Inflammatory macrophage (primary cell): Measurements from ENCODE around the gene MED15.

ENCODE experiments used
- DNase-seq, 2 donors: peaks; one replicate each; pipeline ENCODE4 v3.0.0-alpha.2; 2020 to 2022

The MED15 gene

DNA sequence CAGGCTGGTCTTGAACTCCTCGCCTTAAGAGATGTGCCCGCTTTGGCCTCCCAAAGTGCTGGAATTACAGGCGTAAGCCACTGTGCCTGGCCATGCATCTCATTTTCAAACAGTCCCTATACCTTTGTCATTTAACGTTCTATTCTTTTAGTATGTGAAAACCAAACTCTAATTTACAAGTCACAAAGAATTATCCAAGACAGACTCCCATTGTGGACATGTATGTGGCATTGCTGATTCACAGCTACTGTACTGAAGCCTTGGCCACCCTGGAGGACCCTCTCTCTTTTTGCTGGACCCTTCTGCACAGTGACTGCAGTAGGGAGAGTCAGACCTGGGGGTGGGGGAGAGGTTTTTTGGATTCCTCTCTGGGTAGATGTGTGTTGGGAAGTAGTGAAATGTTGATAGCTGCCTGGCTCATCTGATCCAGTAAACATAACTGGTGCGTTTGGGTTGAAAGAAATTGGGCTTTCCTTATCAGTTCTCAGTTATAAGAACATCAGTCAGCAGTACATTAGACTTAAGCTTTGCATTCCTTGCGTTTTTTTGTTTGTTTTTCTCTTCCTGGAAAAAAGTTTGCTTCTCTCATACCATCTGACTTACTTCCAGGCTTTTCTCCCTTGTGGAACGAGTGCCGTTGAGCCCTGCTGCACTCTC is 65.9 kb downstream of the MED15 start:
- no peak for DNase-seq

DNA sequence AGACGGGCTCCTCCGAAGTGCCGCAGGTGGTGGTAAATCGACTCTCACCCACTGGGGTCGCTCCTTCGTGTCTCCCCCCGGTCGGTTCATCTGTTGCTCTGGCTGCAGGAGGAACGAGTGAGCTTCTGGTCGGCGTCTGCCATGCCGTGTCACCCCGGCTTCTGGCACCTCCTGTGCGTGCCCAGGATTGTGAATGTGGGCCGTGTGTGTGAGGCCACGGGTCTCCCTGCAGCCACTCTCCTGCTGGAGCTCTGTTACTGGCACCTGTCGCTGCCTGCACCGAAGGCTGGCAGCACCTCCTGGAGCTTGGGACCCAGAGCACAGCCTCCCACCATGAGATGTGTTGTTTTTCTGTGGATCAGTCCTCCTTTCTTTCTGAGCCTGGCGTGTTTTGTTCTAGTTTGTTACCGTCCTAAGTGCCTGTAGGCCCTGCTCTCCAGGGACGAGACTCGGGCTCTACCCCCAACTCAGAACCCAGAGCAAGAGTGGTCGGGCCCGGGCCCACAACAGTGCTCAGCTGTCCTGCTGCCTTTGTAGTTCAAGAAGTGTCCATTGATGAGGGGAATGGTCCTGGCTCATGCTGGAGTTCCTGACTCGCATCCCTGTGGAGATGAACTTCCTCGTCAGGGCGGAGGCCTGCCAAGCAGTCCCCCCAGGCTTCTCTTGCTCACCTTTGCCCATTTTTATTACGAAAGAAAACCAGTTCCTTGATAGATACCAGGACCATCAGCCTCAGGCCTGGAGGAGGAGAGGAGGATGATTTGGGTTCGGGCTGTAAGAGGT is 66.6 kb downstream of the MED15 start:
- DNase-seq = no peak

GRCh38 chr22:20574920-20575353 is 67.5 kb downstream of the MED15 start:
- no peak for DNase-seq

GRCh38 chr22:20575724-20576444 is 68.5 kb downstream of the MED15 start:
- no peak for DNase-seq

DNA sequence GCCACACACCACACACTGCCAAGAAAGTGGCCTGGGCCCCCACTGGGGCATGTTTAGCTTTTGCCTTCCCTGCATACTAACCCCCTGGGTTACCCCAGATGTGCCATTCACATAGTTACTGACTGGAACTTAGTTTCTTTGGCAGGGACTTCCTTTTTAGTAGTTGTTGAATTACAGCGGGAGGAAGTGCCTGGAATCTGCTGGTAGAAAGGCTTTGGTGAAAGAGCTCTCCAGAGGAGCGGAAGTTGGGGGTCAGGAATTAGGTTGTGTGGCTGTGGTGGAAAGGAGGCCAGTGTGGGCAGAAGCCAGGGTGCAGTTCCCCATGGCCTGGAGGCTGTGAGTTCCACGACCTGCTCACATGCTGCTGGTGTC is 69.0 kb downstream of the MED15 start:
- DNase-seq = peak; percentile 89 to 90

DNA sequence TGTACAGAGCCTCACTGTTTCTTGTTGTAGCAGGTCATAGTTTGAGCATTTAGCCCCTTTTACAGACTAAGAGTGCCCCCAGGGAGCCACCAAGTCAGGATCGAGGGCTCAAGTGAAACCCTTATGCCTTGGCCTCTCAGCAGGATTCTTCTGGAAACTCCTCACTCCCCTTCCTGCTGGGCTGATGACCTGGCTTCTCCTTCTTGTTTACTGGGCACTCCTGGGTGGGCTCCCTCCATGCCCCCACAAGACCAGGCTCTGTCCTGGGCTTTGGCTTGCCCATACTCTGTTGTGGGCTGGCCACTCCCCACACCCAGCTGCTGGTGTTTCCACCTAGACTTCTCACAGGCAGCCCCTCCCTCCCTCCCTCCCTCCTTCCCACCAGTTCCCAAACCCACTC is 69.6 kb downstream of the MED15 start:
- DNase-seq = no peak

DNA sequence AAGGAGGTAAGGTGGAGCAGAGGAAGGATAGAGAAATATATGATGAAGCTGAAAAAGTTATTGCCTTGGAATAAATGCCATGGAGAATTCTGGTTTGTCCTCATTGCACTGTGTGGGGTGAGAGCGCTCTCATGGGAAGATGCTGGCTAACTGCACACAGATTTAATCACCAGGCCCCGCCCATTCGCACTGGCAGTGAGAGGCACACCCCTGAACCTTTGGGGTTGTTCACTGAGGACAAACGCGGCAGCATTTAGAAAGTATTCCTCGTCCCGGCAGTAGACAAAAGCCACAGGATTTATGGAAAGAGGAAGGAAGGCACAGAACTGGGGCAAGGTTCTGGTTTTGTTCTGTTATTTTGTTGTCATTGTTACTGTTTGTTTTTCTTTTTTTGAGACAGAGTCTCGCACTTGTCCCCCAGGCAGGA is 70.2 kb downstream of the MED15 start:
- peak; percentile 40 to 60 for DNase-seq

DNA sequence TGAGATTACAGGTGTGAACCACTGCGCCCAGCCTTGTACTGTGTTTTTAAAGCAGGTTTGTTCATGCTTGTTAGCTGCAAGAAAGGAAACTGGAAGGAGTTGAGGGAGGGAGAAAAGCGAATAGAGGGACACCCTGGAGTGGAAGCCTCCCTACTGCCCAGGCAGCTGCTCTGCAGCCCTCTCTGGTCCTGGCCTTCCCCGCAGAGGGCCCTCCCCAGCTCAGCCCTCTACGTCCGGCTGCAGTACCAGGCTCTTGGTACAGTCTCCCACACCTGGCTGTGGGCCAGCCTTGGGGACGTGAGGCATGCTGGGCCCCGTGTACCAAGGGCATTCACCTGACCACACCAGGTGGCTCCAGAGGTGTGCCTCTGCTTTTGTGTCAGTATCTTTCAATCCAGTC is 70.8 kb downstream of the MED15 start:
- DNase-seq = no peak

GRCh38 chr22:20578707-20579106 is 71.3 kb downstream of the MED15 start:
- no peak for DNase-seq

GRCh38 chr22:20579273-20580120 is 72.1 kb downstream of the MED15 start:
- DNase-seq = no peak

DNA sequence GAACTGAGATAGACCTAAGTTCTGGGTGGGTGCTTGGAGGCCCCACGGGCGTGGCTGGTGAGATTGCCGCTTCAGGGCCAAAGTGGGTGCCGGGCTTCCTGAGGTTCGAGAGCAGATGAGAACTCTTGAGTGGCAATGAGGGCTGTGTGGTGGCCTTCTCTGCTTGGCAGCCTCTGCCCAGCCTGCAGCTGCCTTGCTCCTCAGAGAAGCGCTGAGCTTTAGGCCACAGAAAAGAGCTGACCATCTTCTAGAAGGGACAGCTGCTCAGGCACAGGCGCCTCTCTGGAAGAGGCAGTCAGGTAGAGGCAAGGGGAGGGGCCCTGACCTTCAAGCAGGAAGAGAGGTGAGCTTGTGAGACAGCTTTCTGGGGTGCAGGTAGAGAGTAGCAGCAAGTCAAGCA is 72.8 kb downstream of the MED15 start:
- no peak for DNase-seq

- no peak for DNase-seq
Observed at GRCh38 chr22:20580611-20581502, 73.4 kb downstream of the MED15 start.

DNA sequence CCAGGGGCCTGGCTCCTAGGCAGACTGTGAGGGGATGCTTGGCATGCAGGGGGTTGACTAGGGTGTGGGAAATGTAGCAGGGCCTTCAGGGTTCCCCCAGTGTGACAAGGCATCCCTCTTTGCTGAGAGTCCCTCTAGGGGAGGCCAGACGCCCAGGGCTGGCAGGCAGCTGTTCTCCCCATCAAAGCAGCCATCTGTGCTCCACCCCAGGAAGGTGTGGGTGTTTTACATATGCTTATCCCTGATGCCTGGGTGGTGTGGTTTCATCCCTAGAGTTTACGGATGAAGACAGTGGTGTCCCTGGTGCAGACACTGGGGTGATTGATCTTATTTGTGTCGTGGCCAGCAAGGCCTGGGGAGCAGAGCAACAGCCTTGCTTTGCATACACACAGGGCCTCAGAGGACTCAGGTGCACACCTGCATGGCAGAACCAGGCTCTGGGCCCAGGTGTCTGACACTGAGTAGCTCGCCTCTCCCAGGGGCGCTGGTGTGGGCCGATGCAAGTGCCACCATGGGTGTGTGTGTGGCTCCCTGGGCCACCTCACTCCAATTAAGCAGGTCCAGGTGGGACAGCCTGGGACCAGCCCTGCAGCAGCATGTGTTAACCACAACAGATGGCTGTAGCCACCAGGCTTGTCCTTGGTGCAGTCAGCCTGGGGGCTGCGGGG is 74.2 kb downstream of the MED15 start:
- DNase-seq = no peak

DNA sequence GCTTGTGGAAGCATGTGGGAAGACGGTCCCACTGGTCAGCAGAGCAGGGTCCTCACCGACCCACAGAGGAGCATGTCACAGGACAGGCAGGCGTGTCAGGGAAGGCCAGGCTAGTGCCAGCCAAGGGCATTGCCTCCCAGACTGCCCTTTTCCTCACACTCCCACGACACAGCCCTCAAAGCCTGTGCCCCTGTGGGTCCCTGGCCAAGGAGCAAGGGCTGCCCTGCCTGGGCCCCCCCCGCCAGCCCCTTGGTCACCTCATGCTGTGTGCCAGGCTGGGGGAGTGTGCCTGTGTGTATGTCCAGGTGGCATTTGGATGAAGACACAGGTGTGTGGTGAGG is 74.7 kb downstream of the MED15 start:
- DNase-seq = no peak

GRCh38 chr22:20582520-20583361 is 75.3 kb downstream of the MED15 start:
- no peak for DNase-seq

- DNase-seq = no peak
Observed at GRCh38 chr22:20583471-20583922, 76.1 kb downstream of the MED15 start.

DNA sequence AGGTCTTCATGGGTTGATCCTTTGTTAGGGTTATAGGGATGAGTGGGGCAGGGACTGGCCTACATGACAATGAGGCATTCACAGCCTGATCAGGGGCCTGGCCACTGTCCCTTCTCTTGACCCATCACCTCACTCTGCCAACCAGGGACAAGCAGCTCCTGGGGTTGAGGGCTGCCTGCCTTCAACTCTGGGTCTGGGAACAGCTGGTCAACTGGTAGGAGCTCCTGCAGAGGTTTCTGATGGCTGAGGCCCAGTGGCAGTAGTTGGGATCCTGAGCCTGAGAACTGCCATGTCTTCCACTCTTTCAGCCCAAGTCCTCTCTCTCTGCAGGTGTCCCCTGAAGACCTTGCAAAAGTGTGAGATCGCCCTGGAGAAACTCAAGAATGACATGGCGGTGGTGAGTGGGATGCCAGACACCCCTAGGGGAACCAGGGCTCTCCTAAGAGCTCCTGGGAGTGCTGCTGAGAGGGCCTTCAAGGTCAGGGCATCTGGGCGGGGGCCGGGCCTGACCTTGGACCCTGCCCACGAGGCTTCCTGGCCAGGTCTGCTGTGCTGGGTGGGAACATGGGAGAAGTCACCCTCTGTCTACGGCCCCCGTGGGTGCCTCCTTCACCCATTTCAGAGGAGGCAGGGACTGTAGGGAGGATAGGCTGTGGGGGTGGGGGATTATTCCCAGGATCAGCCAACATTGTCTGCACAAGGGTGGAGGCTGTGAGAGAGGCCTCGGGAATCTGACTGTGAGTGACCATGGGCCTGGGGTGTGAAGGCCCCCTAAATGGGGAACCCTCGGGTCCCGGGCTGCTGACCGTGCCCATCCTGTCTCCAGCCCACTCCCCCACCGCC is 76.8 kb downstream of the MED15 start:
- no peak for DNase-seq

GRCh38 chr22:20584872-20585638 is 77.6 kb downstream of the MED15 start:
- no peak for DNase-seq
